Right lobe of liver (tissue), 6 donors: Measurements from ENCODE around the gene ANKRD65. TPM values are rescaled to one million over a fixed set of nuclear protein-coding genes. Genes with fewer than 3 reads are reported as not detected.
A peak's percentile ranks its signal among the peaks of the same experiment; 100 is the strongest.

Source experiments
- ATAC-seq, 4 donors: fragments of 200-7000 bp; cut with Tn5 transposase; one replicate each; pipeline ENCODE4 v1.9.1; 2020; ENCODE audit warnings: mild to moderate bottlenecking in 4 of 4, moderate library complexity in 4 of 4
- DNase-seq, 3 donors: peaks; one replicate each; pipeline ENCODE4 v3.0.0-alpha.2; 2020
- H3K27ac ChIP-seq, 3 donors: fragments of 200-600 bp; one replicate each; pipeline ENCODE4 v1.8.0; 2022
- H3K27me3 ChIP-seq, 2 donors: fragments of 200-600 bp; one replicate each; pipeline ENCODE4 v1.8.0; 2022
- H3K36me3 ChIP-seq, 4 donors: fragments of 200-600 bp; sonication (generic) in 1 of 4; one replicate each; pipeline versions ENCODE4 v1.5.1 to v1.8.0; 2017 to 2022; ENCODE audit warnings: control low read depth in 1 of 4
- H3K4me1 ChIP-seq, 4 donors: fragments of 200-600 bp; sonication (generic) in 1 of 4; one replicate each; pipeline versions ENCODE4 v1.5.1 to v1.8.0; 2017 to 2022; ENCODE audit warnings: control low read depth in 1 of 4
- H3K4me3 ChIP-seq, 3 donors: fragments of 200-600 bp; one replicate each; pipeline ENCODE4 v1.8.0; 2022
- H3K9me3 ChIP-seq, 4 donors: fragments of 200-600 bp; sonication (generic) in 1 of 4; one replicate each; pipeline versions ENCODE4 v1.5.1 to v1.8.0; 2017 to 2022; ENCODE audit warnings: control low read depth in 1 of 4
- CTCF ChIP-seq, 4 donors: fragments of 200-600 bp in 3 of 4; fragments of 450-650 bp in 1 of 4; IDR thresholded peaks; one replicate each; pipeline versions ENCODE4 v1.5.1 to v1.8.0; 2016 to 2022; ENCODE audit warnings: antibody characterized with exemption in 4 of 4, mild to moderate bottlenecking in 2 of 4
- POLR2A ChIP-seq: fragments of 450-650 bp; IDR thresholded peaks from one replicate; pipeline ENCODE4 v1.6.1; 2017; ENCODE audit warnings: antibody characterized with exemption, mild to moderate bottlenecking
- WGBS: methylation state at CpG from one replicate; pipeline ENCODE4 v1.1.6; 2018; ENCODE audit warnings: low coverage, low lambda C conversion rate; ENCODE audit not compliant: insufficient coverage; ENCODE audit errors: missing lambda C conversion rate; 5-methylcytosine and 5-hydroxymethylcytosine counted together
- intact Hi-C, 2 donors: fragments of 100-400 bp; cut with DNase I; formaldehyde crosslinking; loops; one replicate each; pipeline versions ENCODE4 v1.11.2 to v1.14.1; 2022
- total RNA-seq, 6 experiments: library from RNA; depleted of rRNA in 2 of 6; stranded (reverse); fragments of >200 nt in 2 of 6; fragmentation: NEBNext Ultra II Directional in 3 of 6; extraction: Animal tissue kit (Norgen Biotek cat#: 25700) in 3 of 6; gene quantifications; one replicate each; pipeline versions ENCODE4 v1.1.0 to v1.2.4, GENCODE V29; 2016 to 2023
- donor health status: DM: no; HTN: yes; CAD: no.
- donor health status: DM: no; HTN: no; CAD: no.
- donor health status: DM: no; HTN: no; CAD: no.
- donor health status: DM: no; HTN: yes; CAD: no.
- donor health status: DM: no; HTN: yes; CAD: no.

Gene ANKRD65
- total RNA-seq, 6 experiments from 2014 or later = 0.19 to 0.89 (median 0.35) TPM

DNA sequence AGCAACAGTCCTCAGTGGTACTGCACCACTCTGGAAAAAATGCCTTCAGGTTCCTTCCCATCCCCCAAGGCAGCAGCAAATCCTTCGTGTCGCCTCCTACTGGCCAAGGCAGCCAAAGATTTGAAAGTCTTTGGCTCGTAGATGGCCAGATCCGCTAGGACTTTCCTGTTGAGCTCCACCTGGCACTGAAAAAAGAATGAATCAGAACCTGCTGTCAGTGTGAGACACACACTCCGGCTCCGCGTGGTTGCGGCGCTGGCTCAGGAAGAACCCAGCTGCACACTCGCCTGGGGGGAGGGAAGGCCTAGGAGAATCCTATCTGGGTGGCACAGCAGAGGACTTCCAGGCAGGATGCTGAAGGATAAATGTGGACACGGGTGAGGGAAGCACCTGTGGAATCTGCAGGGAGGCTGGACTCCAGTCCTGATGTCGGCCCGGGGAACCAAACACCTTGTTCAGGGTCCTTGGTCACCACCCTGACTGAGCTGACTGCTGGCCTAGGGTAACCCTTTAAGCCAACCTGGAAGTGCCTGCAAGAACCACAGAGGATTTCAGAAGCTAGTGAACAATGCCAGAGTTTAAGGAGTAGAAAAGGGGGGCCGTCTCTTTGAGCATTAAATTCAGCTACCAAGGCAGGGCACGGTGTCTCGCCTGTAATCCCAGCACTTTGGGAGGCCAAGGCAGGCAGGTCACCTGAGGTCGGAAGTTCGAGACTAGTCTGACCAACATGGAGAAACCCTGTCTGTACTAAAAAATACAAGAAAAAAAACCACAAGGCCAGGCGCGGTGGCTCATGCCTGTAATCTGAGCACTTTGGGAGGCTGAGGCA, 18.8 kb downstream of the ANKRD65 start:
- peak in 1 of 4 donors; percentile 5 for ATAC-seq
- Histone ChIP-seq H3K4me3 (peak overlapping the region in 2 of 3 donors; percentile 99 to 100), H3K36me3 (peaks cover 0 to 43% (median 9%) of the 10 kb centered on the region in 4 donors), H3K27ac (peak overlapping the region in 1 of 3 donors; percentile 81), H3K27me3 (no peaks in the 10 kb centered on the region), H3K9me3 (no peaks in the 10 kb centered on the region), H3K4me1 (peaks cover 0 to 59% (median 17%) of the 10 kb centered on the region in 4 donors)
- TF ChIP-seq POLR2A = no peak
- peak; percentile 35 to 57 (median 46) for TF ChIP-seq CTCF (IDR thresholded peaks at IDR 0.05)
- peak in 1 of 3 donors; percentile 42 for DNase-seq
- WGBS = 32% methylated on average over 13 of the region's 20 CpGs
- intact Hi-C loops = no loop called here

DNA sequence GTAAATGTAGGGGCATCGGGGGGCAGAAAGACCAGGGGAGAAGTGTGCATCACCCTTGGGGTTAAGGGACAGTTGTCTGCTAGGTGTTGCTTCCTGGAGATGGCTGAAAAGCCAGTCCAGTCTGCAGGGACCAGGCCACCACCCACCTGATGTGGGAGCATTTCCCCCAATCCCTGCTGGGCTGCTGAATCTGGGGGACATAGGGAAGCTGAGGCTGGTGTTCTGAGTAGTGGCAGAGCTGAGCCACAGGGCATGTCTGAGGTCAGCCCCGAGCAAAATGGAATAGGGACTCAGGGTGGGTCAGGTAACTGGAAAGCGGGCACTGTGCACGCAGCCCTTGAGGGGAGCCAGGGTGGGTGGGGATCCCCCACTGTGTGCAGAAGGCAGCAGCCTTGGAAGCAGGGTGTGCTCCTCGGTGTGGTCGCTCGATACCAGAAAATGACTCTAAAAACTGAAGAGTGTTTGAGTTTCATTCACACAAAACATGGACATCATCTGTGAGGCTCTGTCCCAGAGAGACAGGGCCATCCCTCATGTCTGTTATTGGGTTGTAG, 19.5 kb downstream of the ANKRD65 start:
- intact Hi-C loops = no loop called here
- H3K27me3 ChIP-seq = no peaks in the 10 kb centered on the region
- DNase-seq (no peak), ATAC-seq (no peak)
- no peaks in the 10 kb centered on the region for H3K9me3 ChIP-seq
- WGBS = 53% methylated on average over 6 of the region's 7 CpGs
- TF ChIP-seq POLR2A = no peak
- no peak for TF ChIP-seq CTCF (IDR thresholded peaks at IDR 0.05)
- peaks cover 0 to 50% (median 12%) of the 10 kb centered on the region in 4 donors for H3K36me3 ChIP-seq
- peak overlapping the region in 2 of 3 donors; percentile 76 to 81 for H3K27ac ChIP-seq
- H3K4me1 ChIP-seq = peaks cover 0 to 59% (median 17%) of the 10 kb centered on the region in 4 donors
- peak overlapping the region; percentile 99 to 100 (median 100) for H3K4me3 ChIP-seq

DNA sequence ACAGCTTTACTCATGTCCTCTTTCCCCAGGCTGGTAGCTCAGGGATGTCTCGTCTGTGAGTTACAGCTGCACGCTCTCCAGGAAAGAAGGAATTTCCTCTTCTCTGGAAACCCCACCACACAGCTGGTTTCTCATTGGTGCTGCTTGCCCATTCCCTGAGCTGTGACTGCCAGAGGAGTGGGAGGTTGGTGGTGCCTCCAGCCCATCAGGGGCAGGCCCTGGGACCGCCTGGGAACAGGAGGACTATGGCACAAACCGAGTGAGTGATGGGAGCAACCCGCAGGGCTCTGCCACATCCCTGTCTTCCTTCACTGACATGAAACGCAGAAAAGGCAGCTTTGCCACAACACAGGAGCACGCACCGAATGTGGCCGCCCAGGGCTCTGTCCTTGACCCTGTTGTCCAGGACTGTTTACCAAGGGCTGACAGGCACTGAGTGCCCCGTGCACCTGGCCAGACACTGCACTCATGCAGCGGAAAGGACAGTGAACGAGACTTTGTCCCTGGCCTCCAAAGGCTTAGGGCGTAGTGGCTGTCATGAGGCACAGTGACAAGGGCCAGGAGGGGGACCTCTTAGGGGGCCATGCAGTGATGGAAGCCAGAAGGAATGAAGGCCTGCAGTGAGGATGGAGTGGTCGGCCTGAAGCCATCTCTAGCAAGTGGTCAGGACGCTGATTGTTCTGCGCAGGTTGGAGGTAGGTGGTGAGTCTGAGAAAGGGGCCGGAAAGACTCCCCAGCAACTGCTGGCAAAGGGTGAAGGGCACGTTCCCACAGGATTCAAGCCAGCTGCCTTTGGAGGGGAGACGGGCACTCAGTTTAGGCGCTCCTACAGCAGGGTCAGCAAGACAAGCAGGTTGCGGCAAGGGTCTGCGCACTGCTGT, 20.3 kb downstream of the ANKRD65 start:
- peak; percentile 68 to 78 (median 72) for ATAC-seq
- H3K4me3 ChIP-seq = peak overlapping the region; percentile 99 to 100 (median 100)
- no peaks in the 10 kb centered on the region for H3K27me3 ChIP-seq
- H3K27ac ChIP-seq = peak overlapping the region; percentile 58 to 81 (median 76)
- peak in 1 of 4 donors; percentile 6 for TF ChIP-seq CTCF (IDR thresholded peaks at IDR 0.05)
- peak; percentile 48 for TF ChIP-seq POLR2A
- H3K9me3 ChIP-seq = no peaks in the 10 kb centered on the region
- intact Hi-C loops = no loop called here
- peaks cover 0 to 58% (median 12%) of the 10 kb centered on the region in 4 donors for H3K36me3 ChIP-seq
- DNase-seq = peak; percentile 84 to 94 (median 93)
- 26% methylated on average over 21 of the region's 22 CpGs for WGBS
- H3K4me1 ChIP-seq = peaks cover 0 to 53% (median 14%) of the 10 kb centered on the region in 4 donors

DNA sequence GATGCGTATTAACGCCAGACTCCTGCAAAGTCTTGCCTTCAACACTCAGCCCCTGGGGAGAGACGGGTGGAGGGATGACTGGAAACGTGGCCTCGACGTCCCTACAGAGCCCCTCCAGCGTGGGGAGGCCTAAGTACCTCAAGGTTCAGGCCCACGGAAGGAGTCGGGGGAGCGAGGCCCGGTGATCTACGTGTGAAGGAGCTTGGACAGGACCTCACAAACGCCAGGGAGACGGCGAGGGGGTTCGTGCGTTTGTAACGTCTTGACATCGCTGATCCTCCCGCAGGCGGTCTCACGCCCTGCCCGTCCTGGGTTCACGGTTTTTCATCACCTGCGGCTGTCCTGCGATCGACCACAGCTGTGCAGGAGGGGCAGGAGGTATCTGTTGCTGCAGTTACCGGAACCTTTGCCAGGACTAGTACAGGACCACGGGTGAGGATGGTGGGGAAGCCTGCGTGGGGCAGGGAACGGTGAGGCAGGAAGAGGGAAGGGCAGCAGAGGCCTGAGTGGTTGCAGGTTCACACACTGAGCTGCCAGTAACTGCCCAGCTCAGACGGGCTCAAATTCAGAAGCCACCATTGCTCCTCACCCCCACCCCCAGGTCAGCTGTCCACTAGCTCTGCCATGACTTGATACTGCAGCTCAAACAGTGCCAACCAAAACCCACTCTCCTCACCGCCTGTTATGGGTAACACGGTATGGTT, 21.1 kb downstream of the ANKRD65 start:
- H3K36me3 ChIP-seq = peaks cover 0 to 58% (median 15%) of the 10 kb centered on the region in 4 donors
- ATAC-seq (peak in 2 of 4 donors; percentile 1 to 2), DNase-seq (no peak)
- peaks cover 0 to 45% (median 10%) of the 10 kb centered on the region in 4 donors for H3K4me1 ChIP-seq
- H3K4me3 ChIP-seq = peak overlapping the region; percentile 99 to 100 (median 100)
- H3K9me3 ChIP-seq = no peaks in the 10 kb centered on the region
- H3K27ac ChIP-seq = peak overlapping the region; percentile 58 to 81 (median 76)
- no peaks in the 10 kb centered on the region for H3K27me3 ChIP-seq
- no peak for TF ChIP-seq CTCF (IDR thresholded peaks at IDR 0.05)
- TF ChIP-seq POLR2A = no peak
- 4% methylated on average over 13 of the region's 34 CpGs for WGBS
- intact Hi-C loops = no loop called here
